Ovary (tissue), 3 donors: ENCODE measurements around the gene CXCL3.

ENCODE experiments used
- CTCF ChIP-seq, 3 donors: fragments of 450-650 bp in 2 of 3; fragments of 200-600 bp in 1 of 3; IDR thresholded peaks; one replicate each; pipeline versions ENCODE4 v1.5.1 to v1.8.0; 2016 to 2022; ENCODE audit warnings: antibody characterized with exemption in 3 of 3, mild to moderate bottlenecking in 1 of 3
- EP300 ChIP-seq: sonication (generic); formaldehyde crosslinking; IDR thresholded peaks from one replicate; pipeline ENCODE4 v1.6.1; 2017; ENCODE audit warnings: antibody characterized with exemption
- POLR2A ChIP-seq: fragments of 450-650 bp; IDR thresholded peaks from one replicate; pipeline ENCODE4 v1.6.1; 2017; ENCODE audit warnings: antibody characterized with exemption, mild to moderate bottlenecking, moderate library complexity
- donor health status: DM: no; HTN: no; CAD: no.

GRCh38 chr4:73998040-73999011, 40.2 kb downstream of the CXCL3 start, which contains the start of gene CXCL5:
- no peak for TF ChIP-seq EP300
- no peak for TF ChIP-seq CTCF (IDR thresholded peaks at IDR 0.05)
- TF ChIP-seq POLR2A, result no peak
